Measurements from ENCODE around the gene LRMDA. TPM values are rescaled to one million over a fixed set of nuclear protein-coding genes. Genes with fewer than 3 reads are reported as not detected.

Gene LRMDA
- total RNA-seq, 4 donors from 2014 or later = 0.76 to 6.4 (median 1.3) TPM

GRCh38 chr10:75505840-75506506 lies 74.5 kb downstream of the LRMDA start:
- TF ChIP-seq CTCF (IDR thresholded peaks at IDR 0.05) = no peak
- no peak for TF ChIP-seq POLR2A (IDR thresholded peaks at IDR 0.05)
- H3K4me3 ChIP-seq (ENCODE audit: low read depth, poor library complexity, severe bottlenecking) = no peak overlapping the region
- DNase-seq (ENCODE audit: low spot score in 2 of 2) = no peak
- 78 to 81% methylated on average over 3 of the region's 3 CpGs for WGBS, 2 donors
- intact Hi-C loops (cut with DNase I; ENCODE audit: low total_unique reads) = no loop called here

- TF ChIP-seq CTCF (IDR thresholded peaks at IDR 0.05) = no peak
- no peak for TF ChIP-seq POLR2A (IDR thresholded peaks at IDR 0.05)
- intact Hi-C loops (cut with DNase I; ENCODE audit: low total_unique reads) = no loop called here
- no peak overlapping the region for H3K4me3 ChIP-seq (ENCODE audit: low read depth, poor library complexity, severe bottlenecking)
- no peak for DNase-seq (ENCODE audit: low spot score in 2 of 2)
- 67 to 78% methylated on average over 4 of the region's 4 CpGs for WGBS, 2 donors
Measured at GRCh38 chr10:75506930-75507329, 75.5 kb downstream of the LRMDA start.

- intact Hi-C loops (cut with DNase I; ENCODE audit: low total_unique reads) = no loop called here
- DNase-seq (ENCODE audit: low spot score in 2 of 2) = no peak
- 50 to 51% methylated on average over 3 of the region's 3 CpGs for WGBS, 2 donors
- no peak overlapping the region for H3K4me3 ChIP-seq (ENCODE audit: low read depth, poor library complexity, severe bottlenecking)
- TF ChIP-seq POLR2A (IDR thresholded peaks at IDR 0.05) (no peak), CTCF (IDR thresholded peaks at IDR 0.05) (no peak)
Measured at GRCh38 chr10:75507469-75507868, 76.0 kb downstream of the LRMDA start.

- DNase-seq (ENCODE audit: low spot score in 2 of 2) = no peak
- 28 to 30% methylated on average over 2 of the region's 2 CpGs for WGBS, 2 donors
- TF ChIP-seq CTCF (IDR thresholded peaks at IDR 0.05) = no peak
- TF ChIP-seq POLR2A (IDR thresholded peaks at IDR 0.05) = no peak
- intact Hi-C loops (cut with DNase I; ENCODE audit: low total_unique reads) = no loop called here
- no peak overlapping the region for H3K4me3 ChIP-seq (ENCODE audit: low read depth, poor library complexity, severe bottlenecking)
Measured at GRCh38 chr10:75508239-75508813, 76.9 kb downstream of the LRMDA start.

- TF ChIP-seq CTCF (IDR thresholded peaks at IDR 0.05) (no peak), POLR2A (IDR thresholded peaks at IDR 0.05) (no peak)
- H3K4me3 ChIP-seq (ENCODE audit: low read depth, poor library complexity, severe bottlenecking) = no peak overlapping the region
- intact Hi-C loops (cut with DNase I; ENCODE audit: low total_unique reads) = no loop called here
- WGBS, 2 donors = 33 to 43% methylated on average over 7 of the region's 7 CpGs
- no peak for DNase-seq (ENCODE audit: low spot score in 2 of 2)
Measured at GRCh38 chr10:75508814-75509306, 77.4 kb downstream of the LRMDA start.
